Neural cell (in vitro differentiated cells): ENCODE results near the gene DNAH1. TPM values are rescaled to one million over a fixed set of nuclear protein-coding genes. Genes with fewer than 3 reads are reported as not detected.

Experiments used
- H2AFZ ChIP-seq: fragments of 200-600, 300-800 bp; sonication (generic), shearing (Covaris generic); 2 replicates; pipeline ENCODE4 v1.6.0; 2014; ENCODE audit warnings: low read depth, mild to moderate bottlenecking, antibody characterized with exemption, low read length, moderate library complexity
- H3F3A ChIP-seq: fragments of 200-600 bp; shearing (Covaris generic); 2 replicates; pipeline ENCODE4 v1.6.1; 2016; ENCODE audit warnings: mild to moderate bottlenecking, moderate library complexity, mixed read lengths, antibody characterized with exemption, low read length; ENCODE audit not compliant: insufficient read depth, poor library complexity, severe bottlenecking
- H3K27ac ChIP-seq: fragments of 200-600, 300-800 bp; sonication (generic), shearing (Covaris generic); 2 replicates; pipeline ENCODE4 v1.5.1; 2014; ENCODE audit warnings: mild to moderate bottlenecking, low read length, moderate library complexity
- H3K27me3 ChIP-seq: fragments of 300-800, 200-600 bp; sonication (generic), shearing (Covaris generic); 2 replicates; pipeline ENCODE4 v1.6.0; 2014; ENCODE audit warnings: mild to moderate bottlenecking, low read depth, low read length, moderate library complexity; ENCODE audit not compliant: insufficient read depth
- H3K36me3 ChIP-seq: fragments of 300-800, 200-600 bp; sonication (generic), shearing (Covaris generic); 2 replicates; pipeline ENCODE4 v1.5.1; 2014; ENCODE audit warnings: mild to moderate bottlenecking, antibody characterized with exemption, low read length, moderate library complexity; ENCODE audit not compliant: insufficient read depth
- H3K4me2 ChIP-seq: fragments of 300-800, 200-600 bp; sonication (generic), shearing (Covaris generic); 2 replicates; pipeline ENCODE4 v1.6.0; 2014; ENCODE audit warnings: mild to moderate bottlenecking, low read length
- H3K4me3 ChIP-seq: fragments of 300-800, 200-600 bp; sonication (generic), shearing (Covaris generic); 2 replicates; pipeline ENCODE4 v1.5.1; 2014; ENCODE audit warnings: mild to moderate bottlenecking, low read length, moderate library complexity
- H3K79me2 ChIP-seq: fragments of 200-600 bp; shearing (Covaris generic); replicated peaks from 2 replicates; pipeline ENCODE4 v1.6.0; 2014; ENCODE audit warnings: mild to moderate bottlenecking, low read length, moderate library complexity; ENCODE audit not compliant: insufficient read depth
- H3K9ac ChIP-seq: fragments of 300-800, 200-600 bp; sonication (generic), shearing (Covaris generic); 2 replicates; pipeline ENCODE4 v1.6.1; 2016; ENCODE audit warnings: mild to moderate bottlenecking, low read length, mixed read lengths
- H3K9me2 ChIP-seq: fragments of 200-600 bp; shearing (Covaris generic); 2 replicates; pipeline ENCODE4 v1.6.1; 2016; ENCODE audit warnings: mild to moderate bottlenecking, low read length, mixed read lengths; ENCODE audit not compliant: insufficient read depth
- H3K9me3 ChIP-seq: fragments of 200-600, 300-800 bp; sonication (generic), shearing (Covaris generic); 2 replicates; pipeline ENCODE4 v1.6.1; 2016; ENCODE audit warnings: mild to moderate bottlenecking, mixed run types, low read length, moderate library complexity, mixed read lengths
- H4K20me1 ChIP-seq: fragments of 200-600 bp; shearing (Covaris generic); 2 replicates; pipeline ENCODE4 v1.6.1; 2016; ENCODE audit warnings: mild to moderate bottlenecking, mixed run types; ENCODE audit not compliant: insufficient read depth
- CTCF ChIP-seq: fragments of 450-650 bp; IDR thresholded peaks from 2 replicates; pipeline ENCODE4 v1.5.1; 2014; ENCODE audit warnings: antibody characterized with exemption, mild to moderate bottlenecking, moderate library complexity; ENCODE audit not compliant: poor library complexity, severe bottlenecking
- EP300 ChIP-seq: fragments of 450-650 bp; conservative IDR thresholded peaks from 2 replicates; pipeline ENCODE4 v1.6.1; 2014; ENCODE audit warnings: antibody characterized with exemption, mild to moderate bottlenecking, moderate library complexity; ENCODE audit not compliant: poor library complexity, severe bottlenecking
- EZH2 ChIP-seq: fragments of 200-600, 300-800 bp; shearing (Covaris generic), sonication (generic); IDR thresholded peaks from 2 replicates; pipeline ENCODE4 v1.6.1; 2014; ENCODE audit warnings: antibody characterized with exemption, low read length, borderline replicate concordance, mild to moderate bottlenecking; ENCODE audit not compliant: insufficient read depth, poor library complexity, severe bottlenecking
- MXI1 ChIP-seq: fragments of 450-650 bp; conservative IDR thresholded peaks from 2 replicates; pipeline ENCODE4 v1.6.1; 2014; ENCODE audit warnings: antibody characterized with exemption, mild to moderate bottlenecking; ENCODE audit not compliant: poor library complexity, severe bottlenecking
- POLR2AphosphoS5 ChIP-seq: IDR thresholded peaks from 2 replicates; pipeline ENCODE4 v1.6.1; 2012
- RAD21 ChIP-seq: fragments of 450-650 bp; conservative IDR thresholded peaks from 2 replicates; pipeline ENCODE4 v1.6.1; 2014; ENCODE audit warnings: antibody characterized with exemption, mild to moderate bottlenecking, moderate library complexity
- REST ChIP-seq: IDR thresholded peaks from 2 replicates; pipeline ENCODE4 v1.6.1; 2012; ENCODE audit warnings: borderline replicate concordance
- SMC3 ChIP-seq: fragments of 450-650 bp; conservative IDR thresholded peaks from 2 replicates; pipeline ENCODE4 v1.6.1; 2014; ENCODE audit warnings: antibody characterized with exemption, mild to moderate bottlenecking, moderate library complexity; ENCODE audit not compliant: poor library complexity
- TAF1 ChIP-seq: IDR thresholded peaks from 2 replicates; pipeline ENCODE4 v1.6.1; 2012; ENCODE audit warnings: low read depth
- polyA plus RNA-seq: library from polyadenylated mRNA; depleted of rRNA; stranded (reverse); fragments of >200 nt; gene quantifications from 2 replicates; pipeline ENCODE4 v1.2.3, GENCODE V29; 2014

DNAH1 gene
- polyA plus RNA-seq, 1 donor from 2014 or later = 5.4 TPM

GRCh38 chr3:52354676-52355075 is 38.6 kb downstream of the DNAH1 start:
- Histone ChIP-seq H2AFZ (no peak overlapping the region), H3K4me2 (no peak overlapping the region), H3F3A (no peaks in the 10 kb centered on the region), H3K9me3 (no peaks in the 10 kb centered on the region), H3K79me2 (no peaks in the 10 kb centered on the region), H3K27ac (no peak overlapping the region), H3K36me3 (no peaks in the 10 kb centered on the region), H3K9ac (no peak overlapping the region), H3K9me2 (no peaks in the 10 kb centered on the region), H4K20me1 (no peaks in the 10 kb centered on the region), H3K27me3 (no peaks in the 10 kb centered on the region), H3K4me3 (no peak overlapping the region)
- TF ChIP-seq EZH2 (no peak), EP300 (no peak), MXI1 (no peak), POLR2AphosphoS5 (no peak), REST (no peak), RAD21 (no peak), SMC3 (no peak), TAF1 (no peak), CTCF (no peak)

GRCh38 chr3:52355526-52355925 is 39.4 kb downstream of the DNAH1 start:
- no peaks in the 10 kb centered on the region for H3K36me3 ChIP-seq
- H2AFZ ChIP-seq = no peak overlapping the region
- no peak overlapping the region for H3K4me2 ChIP-seq
- no peaks in the 10 kb centered on the region for H3K9me2 ChIP-seq
- no peak for TF ChIP-seq RAD21
- TF ChIP-seq POLR2AphosphoS5 = no peak
- TF ChIP-seq EP300 = no peak
- TF ChIP-seq TAF1 = no peak
- no peak for TF ChIP-seq CTCF
- no peak for TF ChIP-seq MXI1
- no peak for TF ChIP-seq EZH2
- TF ChIP-seq SMC3 = no peak
- no peak for TF ChIP-seq REST
- H3K79me2 ChIP-seq = no peaks in the 10 kb centered on the region
- H3K27me3 ChIP-seq = no peaks in the 10 kb centered on the region
- H3K9me3 ChIP-seq = no peaks in the 10 kb centered on the region
- no peak overlapping the region for H3K27ac ChIP-seq
- no peak overlapping the region for H3K4me3 ChIP-seq
- H4K20me1 ChIP-seq = no peaks in the 10 kb centered on the region
- H3F3A ChIP-seq = no peaks in the 10 kb centered on the region
- H3K9ac ChIP-seq = no peak overlapping the region
